ENCODE results near the gene TEKT5. TPM values are rescaled to one million over a fixed set of nuclear protein-coding genes. Genes with fewer than 3 reads are reported as not detected.

The TEKT5 gene
- total RNA-seq, 4 donors from 2014 or later = not detected

DNA sequence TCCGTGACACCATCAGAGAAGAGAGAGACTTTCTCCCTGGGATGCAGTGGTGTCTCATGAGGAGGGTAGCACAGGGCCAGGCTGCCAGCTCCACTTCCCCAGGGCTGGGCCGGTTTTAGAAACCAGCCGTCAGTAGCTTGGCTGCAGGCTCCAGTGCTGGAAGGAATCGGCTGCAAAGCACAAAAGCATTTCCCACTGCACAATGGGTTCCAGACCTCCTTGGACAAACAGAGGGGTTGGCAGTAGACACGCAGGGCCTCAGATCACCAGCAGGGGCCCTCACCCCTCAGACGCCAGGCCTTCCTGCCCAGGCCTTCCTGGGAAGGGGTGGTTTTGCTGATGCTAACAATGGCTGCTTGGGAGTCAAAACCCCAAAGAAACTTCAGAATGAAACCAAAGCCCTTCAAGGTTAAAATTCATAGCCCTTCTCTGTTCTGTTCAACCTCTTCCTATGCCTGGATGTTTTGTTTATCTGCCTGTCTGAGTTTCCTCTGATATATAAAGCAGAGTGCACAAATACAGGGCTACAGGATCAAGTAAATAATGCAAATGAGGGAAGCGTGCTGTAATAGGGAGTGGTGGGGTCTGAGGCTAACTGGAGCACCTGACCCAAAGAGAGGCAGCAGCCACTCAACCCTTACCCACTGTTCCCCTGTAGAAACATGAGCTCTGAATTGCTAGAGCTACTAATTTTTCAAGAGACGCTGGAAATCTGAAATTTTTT lies 26.2 kb downstream of the TEKT5 start:
- no peak for DNase-seq (ENCODE audit: extremely low spot score)
- Histone ChIP-seq H3K9me3 (no peaks in the 10 kb centered on the region), H3K4me3 (no peak overlapping the region), H3K27me3 (no peaks in the 10 kb centered on the region), H3K4me1 (peaks cover 0 to 3% (median 1%) of the 10 kb centered on the region in 4 donors), H3K27ac (replicated peaks in 1 of 4) (no peak overlapping the region), H3K36me3 (no peaks in the 10 kb centered on the region)
- 57% methylated on average over 8 of the region's 8 CpGs for WGBS
- intact Hi-C loops (cut with DNase I) = no loop called here
- TF ChIP-seq POLR2AphosphoS5 (IDR thresholded peaks at IDR 0.05) = no peak
- TF ChIP-seq, protein P1, sequence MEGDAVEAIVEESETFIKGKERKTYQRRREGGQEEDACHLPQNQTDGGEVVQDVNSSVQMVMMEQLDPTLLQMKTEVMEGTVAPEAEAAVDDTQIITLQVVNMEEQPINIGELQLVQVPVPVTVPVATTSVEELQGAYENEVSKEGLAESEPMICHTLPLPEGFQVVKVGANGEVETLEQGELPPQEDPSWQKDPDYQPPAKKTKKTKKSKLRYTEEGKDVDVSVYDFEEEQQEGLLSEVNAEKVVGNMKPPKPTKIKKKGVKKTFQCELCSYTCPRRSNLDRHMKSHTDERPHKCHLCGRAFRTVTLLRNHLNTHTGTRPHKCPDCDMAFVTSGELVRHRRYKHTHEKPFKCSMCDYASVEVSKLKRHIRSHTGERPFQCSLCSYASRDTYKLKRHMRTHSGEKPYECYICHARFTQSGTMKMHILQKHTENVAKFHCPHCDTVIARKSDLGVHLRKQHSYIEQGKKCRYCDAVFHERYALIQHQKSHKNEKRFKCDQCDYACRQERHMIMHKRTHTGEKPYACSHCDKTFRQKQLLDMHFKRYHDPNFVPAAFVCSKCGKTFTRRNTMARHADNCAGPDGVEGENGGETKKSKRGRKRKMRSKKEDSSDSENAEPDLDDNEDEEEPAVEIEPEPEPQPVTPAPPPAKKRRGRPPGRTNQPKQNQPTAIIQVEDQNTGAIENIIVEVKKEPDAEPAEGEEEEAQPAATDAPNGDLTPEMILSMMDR (IDR thresholded peaks at IDR 0.05) = peak in 1 of 3 experiments; percentile 41
- TF ChIP-seq EP300 (IDR thresholded peaks at IDR 0.05) = no peak
- no peak for TF ChIP-seq POLR2A (IDR thresholded peaks at IDR 0.05; ENCODE audit: low read depth)

DNA sequence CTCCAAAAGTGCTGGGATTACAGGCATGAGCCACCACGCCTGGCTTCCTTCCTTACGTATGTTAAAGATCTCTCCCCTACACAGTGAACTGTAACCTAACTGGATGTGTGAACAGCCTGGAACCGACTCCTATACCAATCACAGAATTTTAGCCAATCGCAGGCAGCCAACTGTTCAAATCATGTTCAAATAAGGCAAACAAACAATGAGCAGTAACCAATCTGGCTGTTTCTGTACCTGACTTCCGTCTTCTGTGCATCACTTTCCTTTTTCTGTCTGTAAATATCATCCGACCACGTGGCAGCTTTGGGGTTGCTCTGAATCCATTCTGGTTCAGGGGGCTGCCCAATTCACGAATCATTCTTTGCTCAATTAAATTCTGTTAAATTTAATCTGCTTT lies 27.5 kb downstream of the TEKT5 start:
- no peak for DNase-seq (ENCODE audit: extremely low spot score)

DNA sequence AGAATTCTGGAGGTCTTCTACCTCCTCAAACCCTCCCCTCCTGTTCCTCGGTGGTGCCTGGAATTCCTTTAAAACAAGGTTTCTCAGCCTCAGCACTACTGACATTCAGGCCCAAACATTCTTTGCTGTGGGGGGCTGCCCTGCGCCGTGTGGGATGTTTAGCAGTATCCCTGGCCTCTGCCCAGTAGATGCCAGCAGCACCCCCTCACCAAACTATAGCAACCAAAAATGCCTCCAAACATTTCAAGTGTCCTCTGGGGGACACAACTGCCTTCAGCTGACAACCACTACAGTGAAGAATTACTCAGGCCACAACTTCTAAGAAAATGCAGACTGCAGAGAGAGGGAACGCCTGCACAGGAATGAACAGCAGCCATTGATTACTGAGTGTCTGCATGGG lies 28.4 kb downstream of the TEKT5 start:
- Histone ChIP-seq H3K4me1 (peaks cover 0 to 14% (median 1%) of the 10 kb centered on the region in 4 donors), H3K27me3 (no peaks in the 10 kb centered on the region), H3K4me3 (no peak overlapping the region), H3K27ac (replicated peaks in 1 of 4) (no peak overlapping the region), H3K9me3 (no peaks in the 10 kb centered on the region), H3K36me3 (no peaks in the 10 kb centered on the region)
- intact Hi-C loops (cut with DNase I) = no loop called here
- no peak for DNase-seq (ENCODE audit: extremely low spot score)
- TF ChIP-seq POLR2AphosphoS5 (IDR thresholded peaks at IDR 0.05) (no peak), EP300 (IDR thresholded peaks at IDR 0.05) (no peak), POLR2A (IDR thresholded peaks at IDR 0.05; ENCODE audit: low read depth) (no peak)
- TF ChIP-seq, protein P1 (IDR thresholded peaks at IDR 0.05) = no peak
- 82% methylated on average over 4 of the region's 4 CpGs for WGBS

More for the DNA sequence above, 27.5 kb downstream of the TEKT5 start:
- 87% methylated on average over 8 of the region's 8 CpGs for WGBS
- intact Hi-C loops (cut with DNase I) = no loop called here
- TF ChIP-seq EP300 (IDR thresholded peaks at IDR 0.05) (no peak), POLR2A (IDR thresholded peaks at IDR 0.05; ENCODE audit: low read depth) (no peak)
- H3K9me3 ChIP-seq = no peaks in the 10 kb centered on the region
- no peak overlapping the region for H3K27ac ChIP-seq (replicated peaks in 1 of 4)
- no peak overlapping the region for H3K4me3 ChIP-seq
- peaks cover 0 to 14% (median 1%) of the 10 kb centered on the region in 4 donors for H3K4me1 ChIP-seq
- no peaks in the 10 kb centered on the region for H3K27me3 ChIP-seq
- H3K36me3 ChIP-seq = no peaks in the 10 kb centered on the region

DNA sequence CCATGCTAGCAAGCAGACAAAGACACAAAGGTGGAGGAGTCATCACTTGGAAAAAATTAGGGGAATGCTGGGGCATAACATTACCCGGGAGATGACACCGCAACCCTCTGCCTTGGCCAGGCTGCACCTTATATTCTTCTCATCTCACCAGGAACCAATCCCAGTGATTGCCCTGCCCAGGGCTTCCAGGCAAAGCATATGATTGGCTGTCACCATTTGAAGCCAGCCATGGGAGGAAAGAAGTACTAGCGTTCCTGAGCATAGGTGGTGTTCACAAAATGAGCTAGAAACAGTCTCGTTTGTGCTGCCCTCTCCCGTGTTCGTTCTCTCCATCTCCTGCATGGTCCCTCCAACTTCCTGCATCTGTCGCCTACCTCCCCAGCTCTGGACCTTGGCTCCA lies 29.6 kb downstream of the TEKT5 start:
- TF ChIP-seq EP300 (IDR thresholded peaks at IDR 0.05) = no peak
- TF ChIP-seq POLR2A (IDR thresholded peaks at IDR 0.05; ENCODE audit: low read depth) = no peak
- TF ChIP-seq POLR2AphosphoS5 (IDR thresholded peaks at IDR 0.05) = no peak
- TF ChIP-seq, protein P1 (IDR thresholded peaks at IDR 0.05) = no peak
- Histone ChIP-seq H3K4me3 (no peak overlapping the region), H3K4me1 (peaks cover 0 to 14% (median 1%) of the 10 kb centered on the region in 4 donors), H3K9me3 (no peaks in the 10 kb centered on the region), H3K27me3 (no peaks in the 10 kb centered on the region), H3K36me3 (no peaks in the 10 kb centered on the region), H3K27ac (replicated peaks in 1 of 4) (no peak overlapping the region)
- intact Hi-C loops (cut with DNase I) = no loop called here
- no peak for DNase-seq (ENCODE audit: extremely low spot score)
- WGBS = 82% methylated on average over 7 of the region's 7 CpGs

DNA sequence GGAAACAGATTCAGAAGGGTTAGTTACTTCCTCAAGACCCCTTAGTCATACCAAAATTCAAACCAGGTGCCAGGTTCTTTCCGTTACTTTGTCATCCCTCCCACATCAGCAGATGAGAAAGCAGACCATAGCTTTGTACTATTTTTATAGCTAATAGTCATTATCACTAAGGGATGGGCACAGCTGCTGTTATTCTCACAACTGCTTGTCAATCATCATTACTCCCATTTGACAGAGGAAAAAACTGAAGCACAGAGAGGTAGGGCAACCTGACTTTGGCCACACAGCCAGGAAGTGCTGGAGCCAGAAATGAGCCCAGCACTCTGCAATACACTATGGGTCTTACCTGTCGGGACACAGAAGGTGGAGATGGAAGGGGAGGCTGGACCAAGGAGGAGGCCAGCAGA lies 30.0 kb downstream of the TEKT5 start:
- Histone ChIP-seq H3K36me3 (no peaks in the 10 kb centered on the region), H3K27me3 (no peaks in the 10 kb centered on the region), H3K4me1 (peaks cover 0 to 14% (median 1%) of the 10 kb centered on the region in 4 donors), H3K4me3 (no peak overlapping the region), H3K27ac (replicated peaks in 1 of 4) (no peak overlapping the region), H3K9me3 (no peaks in the 10 kb centered on the region)
- intact Hi-C loops (cut with DNase I) = no loop called here
- DNase-seq (ENCODE audit: extremely low spot score) = no peak
- TF ChIP-seq EP300 (IDR thresholded peaks at IDR 0.05) (no peak), POLR2AphosphoS5 (IDR thresholded peaks at IDR 0.05) (no peak), POLR2A (IDR thresholded peaks at IDR 0.05; ENCODE audit: low read depth) (no peak)
- TF ChIP-seq, protein P1 (IDR thresholded peaks at IDR 0.05) = no peak
- 97% methylated on average over 2 of the region's 2 CpGs for WGBS

Measured in esophagus muscularis mucosa (tissue), 4 donors.